Measurements from ENCODE around the gene NEDD8.

DNA sequence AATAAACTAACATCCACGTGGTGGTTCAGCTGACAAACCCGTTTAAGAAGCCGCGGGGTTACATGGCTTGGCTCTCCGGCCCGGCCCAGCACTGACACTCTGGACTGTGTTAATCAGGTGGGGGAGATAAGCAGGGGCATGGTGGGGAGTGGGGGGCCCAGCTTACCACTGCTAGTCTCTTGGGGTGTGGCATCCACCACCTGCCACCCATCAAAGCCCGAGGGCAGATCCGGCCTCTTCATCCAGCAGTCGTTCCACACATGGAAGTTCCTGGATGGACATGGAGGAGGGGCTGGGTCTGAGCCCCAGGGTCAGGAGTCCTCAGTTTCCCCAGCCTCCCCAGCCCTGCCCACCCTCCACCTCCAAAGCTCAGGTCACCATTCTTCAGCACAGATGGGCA lies 26.0 kb upstream of the NEDD8 start:
- no peak for TF ChIP-seq POLR2A (IDR thresholded peaks at IDR 0.05)
- TF ChIP-seq, protein P1, sequence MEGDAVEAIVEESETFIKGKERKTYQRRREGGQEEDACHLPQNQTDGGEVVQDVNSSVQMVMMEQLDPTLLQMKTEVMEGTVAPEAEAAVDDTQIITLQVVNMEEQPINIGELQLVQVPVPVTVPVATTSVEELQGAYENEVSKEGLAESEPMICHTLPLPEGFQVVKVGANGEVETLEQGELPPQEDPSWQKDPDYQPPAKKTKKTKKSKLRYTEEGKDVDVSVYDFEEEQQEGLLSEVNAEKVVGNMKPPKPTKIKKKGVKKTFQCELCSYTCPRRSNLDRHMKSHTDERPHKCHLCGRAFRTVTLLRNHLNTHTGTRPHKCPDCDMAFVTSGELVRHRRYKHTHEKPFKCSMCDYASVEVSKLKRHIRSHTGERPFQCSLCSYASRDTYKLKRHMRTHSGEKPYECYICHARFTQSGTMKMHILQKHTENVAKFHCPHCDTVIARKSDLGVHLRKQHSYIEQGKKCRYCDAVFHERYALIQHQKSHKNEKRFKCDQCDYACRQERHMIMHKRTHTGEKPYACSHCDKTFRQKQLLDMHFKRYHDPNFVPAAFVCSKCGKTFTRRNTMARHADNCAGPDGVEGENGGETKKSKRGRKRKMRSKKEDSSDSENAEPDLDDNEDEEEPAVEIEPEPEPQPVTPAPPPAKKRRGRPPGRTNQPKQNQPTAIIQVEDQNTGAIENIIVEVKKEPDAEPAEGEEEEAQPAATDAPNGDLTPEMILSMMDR (IDR thresholded peaks at IDR 0.05), result no peak

Measured in right lobe of liver (tissue), 4 donors.